Upper lobe of right lung (tissue), 1 donor: ENCODE data around the gene SEMA6A. TPM values are rescaled to one million over a fixed set of nuclear protein-coding genes. Genes with fewer than 3 reads are reported as not detected.

Experiments used
- ATAC-seq: fragments of 200-7000 bp; cut with Tn5 transposase; one replicate; pipeline ENCODE4 v1.9.1; 2020; ENCODE audit warnings: mild to moderate bottlenecking, moderate library complexity
- DNase-seq: peaks from one replicate; pipeline ENCODE4 v3.0.0-alpha.2; 2020
- H3K27ac ChIP-seq: fragments of 200-600 bp; one replicate; pipeline ENCODE4 v1.8.0; 2022
- H3K27me3 ChIP-seq: fragments of 200-600 bp; one replicate; pipeline ENCODE4 v1.8.0; 2022; ENCODE audit warnings: mild to moderate bottlenecking
- H3K36me3 ChIP-seq: fragments of 200-600 bp; one replicate; pipeline ENCODE4 v1.8.0; 2022
- H3K4me1 ChIP-seq: fragments of 200-600 bp; one replicate; pipeline ENCODE4 v1.8.0; 2022
- H3K4me3 ChIP-seq: fragments of 200-600 bp; one replicate; pipeline ENCODE4 v1.8.0; 2022; ENCODE audit warnings: mild to moderate bottlenecking
- H3K9me3 ChIP-seq: fragments of 200-600 bp; one replicate; pipeline ENCODE4 v1.8.0; 2022
- CTCF ChIP-seq: fragments of 200-600 bp; IDR thresholded peaks from one replicate; pipeline ENCODE4 v1.8.0; 2022; ENCODE audit warnings: antibody characterized with exemption
- intact Hi-C: fragments of 100-400 bp; cut with DNase I; formaldehyde crosslinking; loops from one replicate; pipeline ENCODE4 v1.11.0; 2022
- total RNA-seq: library from RNA; stranded (reverse); fragmentation: NEBNext Ultra II Directional; extraction: Animal tissue kit (Norgen Biotek cat#: 25700); gene quantifications from one replicate; pipeline ENCODE4 v1.2.1, GENCODE V29; 2021
- donor health status: DM: no; HTN: yes; CAD: no; lungs with severe emphysema.

The SEMA6A gene
- total RNA-seq, 1 donor from 2014 or later: 33.3 TPM

- Histone ChIP-seq H3K4me3 (no peak overlapping the region), H3K9me3 (no peaks in the 10 kb centered on the region), H3K27me3 (no peaks in the 10 kb centered on the region), H3K36me3 (no peaks in the 10 kb centered on the region), H3K4me1 (peaks cover 12% of the 10 kb centered on the region), H3K27ac (no peak overlapping the region)
- ATAC-seq: no peak
- no peak for DNase-seq
- intact Hi-C loops: no loop called here
- no peak for TF ChIP-seq CTCF
These were observed 45.0 kb downstream of the SEMA6A start for GRCh38 chr5:116529615-116530014.

- H3K9me3 ChIP-seq: no peaks in the 10 kb centered on the region
- no peak overlapping the region for H3K4me3 ChIP-seq
- no peak overlapping the region for H3K27ac ChIP-seq
- no peaks in the 10 kb centered on the region for H3K36me3 ChIP-seq
- H3K27me3 ChIP-seq: no peaks in the 10 kb centered on the region
- peaks cover 12% of the 10 kb centered on the region for H3K4me1 ChIP-seq
- TF ChIP-seq CTCF: no peak
- no peak for DNase-seq
- ATAC-seq: no peak
- intact Hi-C loops: no loop called here
These were observed 45.9 kb downstream of the SEMA6A start for GRCh38 chr5:116528519-116529234.

- no peak overlapping the region for H3K4me3 ChIP-seq
These were observed 47.0 kb downstream of the SEMA6A start for GRCh38 chr5:116527582-116527981.

GRCh38 chr5:116525674-116526073 lies 48.9 kb downstream of the SEMA6A start:
- ATAC-seq: no peak
- intact Hi-C loops: no loop called here

More at GRCh38 chr5:116527582-116527981, 47.0 kb downstream of the SEMA6A start:
- DNase-seq (no peak), ATAC-seq (no peak)
- TF ChIP-seq CTCF: no peak
- H3K4me1 ChIP-seq: peaks cover 8% of the 10 kb centered on the region
- H3K36me3 ChIP-seq: no peaks in the 10 kb centered on the region
- H3K9me3 ChIP-seq: no peaks in the 10 kb centered on the region
- no peaks in the 10 kb centered on the region for H3K27me3 ChIP-seq
- intact Hi-C loops: no loop called here
- H3K27ac ChIP-seq: no peak overlapping the region

GRCh38 chr5:116524966-116525365 lies 49.7 kb downstream of the SEMA6A start:
- no peak for TF ChIP-seq CTCF
- H3K36me3 ChIP-seq: no peaks in the 10 kb centered on the region
- no peak overlapping the region for H3K4me3 ChIP-seq
- no peaks in the 10 kb centered on the region for H3K9me3 ChIP-seq
- ATAC-seq (no peak), DNase-seq (no peak)
- H3K27ac ChIP-seq: no peak overlapping the region
- intact Hi-C loops: no loop called here
- peaks cover 6% of the 10 kb centered on the region for H3K4me1 ChIP-seq
- no peaks in the 10 kb centered on the region for H3K27me3 ChIP-seq

More at GRCh38 chr5:116525674-116526073, 48.9 kb downstream of the SEMA6A start:
- Histone ChIP-seq H3K9me3 (no peaks in the 10 kb centered on the region), H3K4me3 (no peak overlapping the region), H3K4me1 (peaks cover 6% of the 10 kb centered on the region), H3K27me3 (no peaks in the 10 kb centered on the region), H3K27ac (no peak overlapping the region), H3K36me3 (no peaks in the 10 kb centered on the region)
- DNase-seq: no peak
- TF ChIP-seq CTCF: no peak
